ENCODE measurements around the gene ATP1B2.
A peak's percentile ranks its signal among the peaks of the same experiment; 100 is the strongest.
"Not testable (repeated sequence)": the region's sequence is repeated elsewhere in the genome, so short reads cannot be mapped to it uniquely, and the experiment has no call there.

The ATP1B2 gene, protein sequence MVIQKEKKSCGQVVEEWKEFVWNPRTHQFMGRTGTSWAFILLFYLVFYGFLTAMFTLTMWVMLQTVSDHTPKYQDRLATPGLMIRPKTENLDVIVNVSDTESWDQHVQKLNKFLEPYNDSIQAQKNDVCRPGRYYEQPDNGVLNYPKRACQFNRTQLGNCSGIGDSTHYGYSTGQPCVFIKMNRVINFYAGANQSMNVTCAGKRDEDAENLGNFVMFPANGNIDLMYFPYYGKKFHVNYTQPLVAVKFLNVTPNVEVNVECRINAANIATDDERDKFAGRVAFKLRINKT

DNA sequence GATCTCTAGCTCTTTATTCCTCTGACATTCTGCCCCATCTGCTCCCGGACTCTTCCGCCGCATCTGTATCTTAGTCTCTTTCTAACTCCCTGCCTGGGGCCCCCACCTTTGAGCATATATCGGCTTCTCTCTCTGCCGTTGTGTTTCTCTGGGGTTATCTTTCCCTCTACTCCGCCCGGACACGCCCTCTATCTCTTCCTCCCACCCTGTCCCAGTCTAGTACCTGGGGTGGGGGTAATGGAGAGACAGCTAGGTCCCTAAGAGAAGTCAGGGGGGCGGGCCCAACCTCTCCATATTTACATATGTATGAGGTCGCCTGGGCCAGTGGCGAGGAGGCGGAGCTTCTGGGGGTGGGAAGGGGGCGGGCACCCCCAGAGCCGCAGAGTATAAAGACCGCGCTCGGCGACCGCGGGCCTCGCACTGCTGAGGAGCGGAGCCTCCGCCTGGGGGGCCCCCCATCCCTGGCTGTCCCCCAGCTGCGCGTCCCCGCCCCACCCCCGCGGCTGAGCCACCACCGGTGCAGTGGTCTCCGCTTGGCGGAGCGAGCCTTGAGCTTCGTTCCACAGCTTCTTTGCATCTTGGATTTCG is at the start of gene ATP1B2:
TSS of gene ATP1B2 (plus strand) at position 418 of the 588 bp plus-strand sequence. CDS start 593 bp downstream, outside the sequence.
- DNase-seq = peak in 1 of 2 experiments; percentile 26

DNA sequence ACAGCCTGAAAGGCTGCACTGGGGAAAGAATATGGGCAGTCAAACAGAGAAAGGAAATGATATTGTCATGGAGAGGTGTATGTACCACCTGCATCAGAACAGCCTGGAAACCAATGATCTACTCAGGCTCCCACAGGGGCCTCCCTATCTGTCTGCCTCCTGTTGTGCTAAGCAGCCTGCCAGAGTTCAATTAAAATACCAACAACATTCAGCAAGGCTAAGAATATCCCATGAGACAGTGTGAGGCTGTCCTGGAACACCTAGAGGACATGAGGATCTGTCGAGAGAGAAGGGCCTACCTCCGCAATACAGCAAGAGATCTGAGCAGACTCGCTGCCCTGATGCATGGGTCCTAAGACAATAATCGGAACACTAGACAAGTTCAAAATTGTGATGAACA is 44.4 kb upstream of the ATP1B2 start:
- no peak for DNase-seq

DNA sequence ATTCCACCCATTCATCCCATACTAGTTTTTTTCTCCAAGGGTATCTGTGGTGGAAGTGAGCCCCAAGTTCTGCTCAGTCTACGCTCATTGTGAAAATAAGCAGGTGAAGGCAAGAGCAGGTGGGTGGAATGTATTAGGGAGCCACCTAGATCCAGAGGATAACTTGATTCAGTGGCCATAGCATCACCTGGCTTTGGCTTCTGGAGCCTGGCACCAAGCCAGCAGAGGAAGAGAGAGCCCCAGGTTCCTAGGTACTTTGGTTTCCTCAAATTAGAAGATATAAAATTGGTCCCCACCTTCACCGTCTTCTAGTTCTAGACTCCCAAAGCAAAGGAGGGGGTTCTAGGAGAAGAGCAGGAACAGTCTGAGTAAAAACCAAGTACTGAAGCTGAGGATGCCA is 40.1 kb upstream of the ATP1B2 start:
- DNase-seq = no peak

DNA sequence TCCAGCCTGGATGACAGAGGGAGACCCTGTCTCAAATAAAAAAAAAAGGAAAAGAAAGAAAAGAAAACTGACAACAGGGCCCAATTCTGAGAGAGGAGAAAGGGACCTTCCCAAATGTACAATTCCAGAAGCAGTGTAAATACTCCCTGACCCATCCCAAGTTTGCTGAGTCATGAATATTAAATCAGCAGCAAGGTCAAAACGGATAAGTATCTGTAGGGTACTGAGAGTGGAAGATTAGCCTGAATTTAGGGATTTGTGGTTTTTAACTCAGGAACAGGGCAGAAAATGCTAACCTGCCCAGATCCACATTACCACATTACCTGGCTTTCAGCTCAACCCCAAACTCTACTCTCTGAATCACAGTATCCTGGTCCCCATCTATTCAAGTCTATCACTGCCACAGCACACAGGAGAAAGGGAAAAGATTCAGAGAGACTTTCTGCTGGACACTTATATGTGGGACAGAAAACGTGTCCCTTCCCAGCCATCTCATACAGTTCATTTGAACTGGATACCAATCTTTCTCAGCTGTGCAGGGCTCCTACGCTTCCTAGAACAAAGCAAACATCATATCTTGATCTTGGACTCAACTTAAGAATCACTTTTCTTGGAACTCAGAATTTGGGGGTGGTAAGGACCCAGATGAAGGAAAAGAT is 39.0 kb upstream of the ATP1B2 start:
- DNase-seq = no peak

DNA sequence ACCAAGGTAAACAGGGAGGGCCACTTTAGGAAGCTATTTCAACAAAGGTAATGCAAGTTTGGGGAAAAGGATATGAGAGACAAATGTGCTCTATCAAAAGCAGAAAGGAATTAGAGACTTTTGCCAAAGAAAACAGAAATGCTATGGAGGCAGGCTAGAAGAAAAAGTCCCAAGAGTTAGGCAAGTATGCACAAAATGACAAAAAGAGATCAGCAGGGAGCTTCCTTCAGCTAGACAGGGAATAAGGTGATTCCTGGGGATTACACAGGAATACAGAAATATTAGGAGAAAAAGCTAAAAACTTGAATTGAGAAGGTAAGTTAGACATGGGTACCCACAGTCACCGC is 38.5 kb upstream of the ATP1B2 start:
- DNase-seq = no peak

DNA sequence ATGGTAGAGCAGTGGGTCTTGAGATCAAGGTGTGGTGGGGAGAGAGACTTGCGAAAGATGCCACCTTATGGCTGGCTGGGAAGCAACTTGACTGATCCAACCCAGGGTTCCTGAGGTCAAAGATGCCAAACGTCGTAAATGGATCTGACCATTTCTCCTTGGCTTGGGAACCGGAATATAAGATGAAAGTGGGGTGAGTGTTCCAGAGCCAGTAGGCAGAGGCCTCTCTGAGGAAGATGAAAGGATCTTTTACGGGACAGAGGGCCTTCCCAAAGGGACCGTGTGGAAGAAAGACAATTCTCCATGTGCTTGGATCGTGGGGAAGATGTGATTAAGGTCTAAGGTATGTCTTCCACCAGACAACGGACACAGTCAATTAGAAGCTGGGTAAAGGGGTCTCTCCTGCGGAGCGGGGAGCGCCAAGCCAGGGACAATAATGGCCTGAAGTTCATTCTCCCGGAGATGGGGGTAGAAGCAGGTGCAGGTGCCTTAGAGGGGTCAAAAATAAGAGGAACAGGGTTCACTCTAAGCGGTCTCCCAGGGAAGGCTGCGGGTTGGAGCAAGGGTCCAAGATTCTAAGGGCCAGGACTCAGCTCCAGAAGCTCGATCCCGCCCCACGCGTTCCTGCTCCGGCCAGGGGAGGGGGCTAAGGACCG is 36.8 kb upstream of the ATP1B2 start:
- no peak for DNase-seq

DNA sequence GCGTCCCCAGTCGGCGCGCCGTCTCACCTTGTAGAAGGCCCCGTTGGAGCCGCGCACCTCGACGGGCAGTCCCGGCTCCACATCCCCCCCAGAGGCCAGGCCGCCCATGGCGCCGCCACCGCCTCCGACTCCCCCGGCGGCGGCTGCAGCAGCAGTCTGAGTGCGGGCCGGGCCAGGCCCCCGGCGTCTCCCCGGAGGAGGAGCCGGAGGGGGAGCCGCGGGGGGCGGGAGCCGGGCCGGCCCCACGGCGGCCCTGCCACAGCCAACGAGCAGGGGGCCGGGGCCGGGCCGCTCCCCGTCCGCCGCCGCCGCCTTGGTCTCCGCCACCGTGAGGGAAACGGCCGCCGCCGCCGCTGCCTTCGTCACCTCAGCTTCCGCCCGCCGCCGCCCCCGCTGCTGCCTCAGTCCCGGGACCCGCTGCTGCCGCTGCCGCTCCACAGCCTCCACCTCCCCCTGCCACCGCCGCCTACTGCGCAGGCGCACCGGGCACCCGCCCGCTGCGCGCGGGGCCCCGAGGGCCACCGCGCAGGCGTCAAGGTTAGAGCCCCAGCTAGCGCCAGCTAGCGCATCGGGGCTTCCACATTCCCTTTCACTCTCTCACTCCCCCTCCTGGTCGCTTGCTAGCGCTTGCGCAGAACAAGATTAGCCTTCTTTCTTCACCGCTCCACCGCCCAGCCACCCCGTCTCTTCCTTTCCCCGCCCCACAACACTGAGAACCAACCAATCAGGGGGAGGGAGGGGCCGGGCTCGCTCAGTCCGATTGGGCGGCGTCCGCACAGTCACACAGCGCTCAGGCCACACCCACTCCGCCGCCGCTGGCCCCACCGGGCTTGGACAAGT is 36.1 kb upstream of the ATP1B2 start, which contains the start of gene FXR2:
TSS of gene FXR2 (minus strand) at position 473 of the 840 bp plus-strand sequence. CDS start at position 108, 365 bp downstream.
- DNase-seq = peak; percentile 99

DNA sequence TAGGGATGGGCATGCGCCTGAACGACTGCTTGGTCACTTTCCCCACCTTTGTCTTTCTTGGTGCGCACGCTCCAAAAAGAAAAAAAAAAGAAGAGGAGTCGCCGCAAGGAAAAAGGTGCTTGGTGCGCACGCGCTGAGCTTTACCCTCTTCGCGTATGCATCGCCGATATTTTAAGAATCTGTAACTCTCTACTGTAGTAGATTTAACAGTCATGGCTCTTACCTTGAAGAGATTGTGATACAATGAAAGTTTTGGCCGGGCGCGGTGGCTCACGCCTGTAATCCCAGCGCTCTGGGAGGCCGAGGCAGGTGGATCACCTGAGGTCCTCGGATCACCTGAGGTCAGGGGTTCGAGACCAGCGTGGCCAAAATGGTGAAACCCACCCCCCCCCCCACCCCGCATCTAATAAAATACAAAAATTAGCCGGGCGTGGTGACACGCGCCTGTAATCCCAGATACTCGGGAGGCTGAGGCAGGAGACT is 35.4 kb upstream of the ATP1B2 start:
- no peak for DNase-seq

DNA sequence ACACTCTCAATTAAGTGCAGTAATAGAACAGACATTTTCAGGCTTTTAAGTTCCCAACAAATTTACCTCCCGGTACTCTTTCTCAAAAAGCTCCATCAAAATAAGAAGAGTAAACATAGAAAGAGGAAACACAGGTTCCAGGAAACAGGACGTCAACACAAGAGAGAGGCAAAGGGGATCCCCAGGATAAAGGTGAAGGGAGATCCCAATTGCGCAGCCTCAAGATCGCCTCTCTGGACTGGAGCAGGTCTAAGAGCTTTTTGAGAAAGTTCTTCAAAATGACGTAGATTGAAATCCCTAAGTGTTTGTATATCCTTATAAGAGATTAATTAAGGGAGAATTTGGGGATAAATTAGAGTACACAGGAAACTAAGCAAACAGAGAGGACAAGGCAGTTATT is 32.1 kb upstream of the ATP1B2 start:
- no peak for DNase-seq

DNA sequence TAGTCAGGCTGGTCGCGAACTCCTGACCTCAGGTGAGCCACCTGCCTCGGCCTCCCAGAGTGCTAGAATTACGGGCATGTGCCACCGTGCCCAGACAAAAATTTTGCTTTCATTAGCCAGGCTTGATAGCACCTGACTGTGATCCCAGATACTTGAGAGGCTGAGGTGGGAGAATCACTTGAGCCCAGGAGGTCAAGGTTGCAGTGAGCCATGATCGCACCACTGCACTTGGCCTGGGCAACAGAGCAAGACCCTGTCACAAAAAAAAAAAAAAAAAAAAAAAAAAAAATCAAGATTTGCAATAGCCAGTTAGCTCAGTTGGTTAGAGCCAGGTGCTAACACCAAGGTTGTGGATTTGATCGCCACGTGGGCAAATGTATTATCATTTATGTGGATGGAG is 29.9 kb upstream of the ATP1B2 start:
- DNase-seq = no peak

DNA sequence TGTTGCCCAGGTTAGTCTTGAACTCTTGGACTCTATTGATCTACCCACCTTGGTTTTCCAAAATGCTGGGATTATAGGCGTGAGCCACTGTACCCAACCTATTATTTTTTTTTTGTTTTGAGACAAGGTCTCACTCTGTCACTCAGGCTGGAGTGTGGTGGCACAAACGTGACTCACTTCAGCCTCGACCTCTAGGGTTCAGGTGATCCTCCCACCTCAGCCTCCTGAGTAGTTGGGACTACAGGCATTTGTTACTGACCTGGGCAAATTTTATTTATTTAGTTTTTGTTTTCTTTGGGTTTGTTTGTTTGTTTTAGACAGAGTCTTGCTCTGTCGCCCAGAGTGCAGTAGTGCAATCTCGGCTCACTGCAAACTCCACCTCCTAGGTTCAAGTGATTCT is 27.1 kb upstream of the ATP1B2 start:
- DNase-seq = no peak

DNA sequence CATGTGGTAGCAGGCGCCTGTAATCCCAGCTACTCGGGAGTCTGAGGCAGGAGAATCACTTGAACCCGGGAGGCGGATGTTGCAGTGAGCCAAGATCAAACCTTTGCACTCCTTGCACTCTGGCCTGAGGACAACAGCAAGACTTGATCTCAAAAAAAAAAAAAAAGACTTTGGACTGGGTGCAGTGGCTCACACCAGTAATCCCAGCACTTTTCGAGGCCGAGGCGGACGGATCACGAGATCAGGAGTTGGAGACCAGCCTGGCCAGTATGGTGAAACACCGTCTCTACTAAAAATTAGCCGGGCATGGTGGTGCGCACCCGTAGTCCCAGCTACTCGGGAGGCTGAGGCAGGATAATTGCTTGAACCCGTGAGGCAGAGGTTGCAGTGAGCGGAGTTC is 25.0 kb upstream of the ATP1B2 start:
- not testable (repeated sequence) for DNase-seq

DNA sequence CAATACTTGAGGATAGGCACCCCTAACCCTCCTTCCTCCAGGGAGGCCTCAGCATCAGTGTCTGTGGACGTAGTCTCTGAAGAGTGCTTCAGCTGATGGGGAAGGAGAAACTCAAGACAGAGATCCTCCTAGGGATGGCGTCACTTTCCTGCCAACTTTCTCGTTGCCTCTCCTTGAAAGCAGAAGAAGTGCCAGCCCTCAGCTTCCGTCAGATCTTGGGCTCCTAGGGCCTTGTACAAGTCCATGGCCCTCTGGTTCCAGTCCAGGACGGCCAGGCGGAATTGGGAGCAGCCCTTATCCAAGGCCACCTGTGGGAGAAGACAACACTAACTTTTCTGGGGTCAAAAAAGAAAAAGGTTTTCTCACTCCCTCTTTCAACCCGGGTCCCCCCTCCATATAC is 24.4 kb upstream of the ATP1B2 start:
- no peak for DNase-seq

DNA sequence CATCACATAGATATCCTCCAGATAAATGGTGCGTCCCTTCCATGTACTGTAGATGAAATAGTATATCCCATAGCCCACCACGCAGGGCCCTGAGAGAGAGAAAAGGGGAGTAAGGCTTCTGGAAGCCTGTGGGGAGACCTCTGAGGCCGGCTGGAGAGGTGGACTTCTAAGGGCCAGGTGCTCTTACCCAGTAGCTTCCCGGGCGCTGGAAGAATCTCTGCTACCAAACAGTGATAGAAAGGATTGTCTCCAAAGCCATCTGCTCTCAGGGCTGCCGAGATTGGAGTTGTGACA is 23.8 kb upstream of the ATP1B2 start:
- DNase-seq = no peak

DNA sequence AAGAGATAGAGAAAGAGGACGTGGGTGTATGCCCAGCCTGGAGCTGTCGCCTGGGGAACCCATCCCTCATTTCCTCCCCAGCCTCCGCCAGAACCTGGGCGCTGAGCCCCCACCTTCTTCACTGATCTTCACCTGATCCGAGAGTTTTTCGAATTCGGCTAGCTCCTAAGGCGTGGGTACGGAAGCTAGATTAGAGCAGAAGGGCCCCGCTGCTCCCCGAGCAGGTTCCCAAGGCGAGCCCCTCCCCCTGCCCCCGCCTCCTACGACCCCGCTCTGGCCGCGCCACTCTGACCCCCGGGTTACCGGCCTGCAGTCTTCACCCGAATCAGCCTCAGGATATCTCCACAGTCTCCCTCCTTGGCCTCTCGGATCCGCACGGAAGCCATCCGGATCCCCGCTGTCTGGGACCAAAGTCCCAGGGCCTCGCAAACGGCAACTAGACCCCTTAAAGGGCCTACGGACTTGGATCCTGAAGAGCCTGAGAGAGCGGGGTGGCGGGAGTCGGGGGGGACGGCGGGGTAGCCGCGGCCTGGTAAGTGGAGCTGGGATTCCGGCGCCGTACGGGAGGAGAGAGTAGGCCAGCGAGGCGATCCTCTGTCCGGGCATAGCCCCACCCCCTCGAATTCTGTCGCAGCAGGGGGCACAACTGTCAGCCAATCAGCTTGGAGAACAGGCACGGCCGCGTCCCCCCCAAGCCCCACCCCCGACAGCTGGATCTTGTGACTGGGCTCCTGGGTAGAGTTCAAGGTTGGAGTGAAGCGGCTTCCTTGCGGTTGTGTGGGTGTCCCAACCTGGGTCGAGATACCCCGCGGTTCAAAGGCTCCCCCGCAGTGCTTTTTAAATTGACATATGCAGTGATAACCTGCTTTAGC is 23.2 kb upstream of the ATP1B2 start, which contains the start of gene SAT2:
TSS of gene SAT2 (minus strand) at position 572 of the 872 bp plus-strand sequence. CDS start at position 386, 186 bp downstream.
- peak; percentile 82 to 91 for DNase-seq

DNA sequence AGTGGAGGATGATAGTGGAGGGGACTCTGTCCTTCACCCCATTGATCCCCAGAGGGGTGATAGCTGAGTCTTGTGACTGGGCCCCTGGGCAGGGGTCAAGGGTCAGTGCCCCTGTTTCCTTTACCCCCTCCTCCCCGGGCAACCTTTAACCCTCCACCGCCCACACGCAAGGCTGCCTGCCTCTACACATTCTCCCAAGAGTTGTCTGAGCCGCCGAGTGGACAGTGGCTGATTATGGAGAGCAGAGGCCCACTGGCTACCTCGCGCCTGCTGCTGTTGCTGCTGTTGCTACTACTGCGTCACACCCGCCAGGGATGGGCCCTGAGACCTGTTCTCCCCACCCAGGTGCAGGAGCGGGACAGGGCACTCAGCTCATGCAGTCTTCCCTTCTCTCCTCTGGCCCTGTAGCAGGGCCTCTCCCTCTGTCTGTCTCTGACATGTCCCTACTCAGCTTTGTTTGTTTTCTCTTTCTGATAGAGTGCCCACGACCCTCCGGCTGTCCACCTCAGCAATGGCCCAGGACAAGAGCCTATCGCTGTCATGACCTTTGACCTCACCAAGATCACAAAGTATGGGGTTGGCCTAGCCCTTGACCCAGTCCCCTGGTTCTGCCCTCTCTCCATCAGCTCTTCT is 20.7 kb upstream of the ATP1B2 start, which contains the start of gene SHBG:
TSS of gene SHBG (plus strand) at position 197 of the 633 bp plus-strand sequence. CDS start at position 235, 38 bp downstream.
- DNase-seq = no peak

DNA sequence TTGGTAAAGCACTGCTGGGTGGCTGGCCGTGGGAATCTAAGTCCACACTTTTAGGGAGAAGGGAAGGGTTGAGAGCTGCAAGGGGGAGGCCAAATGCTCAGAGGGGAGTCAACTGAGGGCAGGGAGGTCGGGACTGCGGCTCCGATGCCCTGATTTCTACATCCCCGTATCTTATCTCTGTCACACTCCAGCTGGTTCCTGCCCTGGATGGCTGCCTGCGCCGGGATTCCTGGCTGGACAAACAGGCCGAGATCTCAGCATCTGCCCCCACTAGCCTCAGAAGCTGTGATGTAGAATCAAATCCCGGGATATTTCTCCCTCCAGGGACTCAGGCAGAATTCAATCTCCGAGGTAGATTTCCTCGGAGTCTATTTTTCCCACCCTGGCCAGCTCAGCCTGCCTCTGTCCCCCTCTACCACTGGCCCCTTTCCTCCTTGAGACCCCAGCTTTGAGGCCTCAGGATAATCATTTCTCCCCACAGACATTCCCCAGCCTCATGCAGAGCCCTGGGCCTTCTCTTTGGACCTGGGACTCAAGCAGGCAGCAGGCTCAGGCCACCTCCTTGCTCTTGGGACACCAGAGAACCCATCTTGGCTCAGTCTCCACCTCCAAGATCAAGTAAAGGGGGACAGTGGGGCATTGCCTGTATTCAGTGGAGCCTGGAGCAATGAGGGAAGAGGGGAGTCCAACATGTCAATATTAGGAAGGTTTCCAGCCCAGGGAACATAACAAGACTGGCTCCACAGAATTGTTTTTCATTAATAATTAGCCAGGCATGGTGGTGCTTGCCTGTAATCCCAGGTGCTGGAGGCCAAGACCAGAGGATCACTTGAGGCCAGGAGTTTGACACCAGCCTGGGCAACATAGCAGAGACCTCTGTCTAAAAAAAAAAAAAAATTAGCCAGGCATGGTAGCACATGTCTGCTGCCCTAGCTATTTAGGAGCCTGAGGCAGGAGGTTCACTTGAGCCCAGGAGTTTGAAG is 19.0 kb upstream of the ATP1B2 start:
- DNase-seq = no peak

DNA sequence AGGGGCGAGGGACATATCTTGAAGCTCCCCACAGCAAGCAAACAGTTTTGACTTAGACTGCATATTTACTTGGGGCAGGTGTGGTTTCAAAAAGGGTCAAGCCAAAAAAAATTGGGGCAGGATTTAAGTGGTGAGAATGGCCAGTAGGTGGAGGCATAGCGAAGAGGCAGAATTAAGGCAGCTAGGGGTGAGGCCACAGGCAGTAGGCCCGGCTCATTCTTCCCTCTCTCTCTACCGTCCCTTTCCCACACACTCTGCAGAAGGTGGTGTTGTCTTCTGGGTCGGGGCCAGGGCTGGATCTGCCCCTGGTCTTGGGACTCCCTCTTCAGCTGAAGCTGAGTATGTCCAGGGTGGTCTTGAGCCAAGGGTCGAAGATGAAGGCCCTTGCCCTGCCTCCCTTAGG is 18.2 kb upstream of the ATP1B2 start:
- DNase-seq = peak in 1 of 2 experiments; percentile 16

DNA sequence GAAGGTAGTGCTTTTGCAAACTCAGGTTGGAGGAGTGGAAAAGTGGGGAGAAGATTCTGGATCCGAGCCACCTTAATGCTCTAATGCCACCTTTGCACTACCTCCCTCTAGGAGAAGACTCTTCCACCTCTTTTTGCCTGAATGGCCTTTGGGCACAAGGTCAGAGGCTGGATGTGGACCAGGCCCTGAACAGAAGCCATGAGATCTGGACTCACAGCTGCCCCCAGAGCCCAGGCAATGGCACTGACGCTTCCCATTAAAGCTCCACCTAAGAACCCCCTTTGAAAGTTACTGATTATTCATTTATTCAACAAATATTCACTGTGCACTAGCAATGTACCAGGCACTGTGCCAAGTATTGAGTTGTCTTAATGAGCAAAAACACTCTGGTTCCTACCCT is 17.6 kb upstream of the ATP1B2 start:
- DNase-seq = no peak

DNA sequence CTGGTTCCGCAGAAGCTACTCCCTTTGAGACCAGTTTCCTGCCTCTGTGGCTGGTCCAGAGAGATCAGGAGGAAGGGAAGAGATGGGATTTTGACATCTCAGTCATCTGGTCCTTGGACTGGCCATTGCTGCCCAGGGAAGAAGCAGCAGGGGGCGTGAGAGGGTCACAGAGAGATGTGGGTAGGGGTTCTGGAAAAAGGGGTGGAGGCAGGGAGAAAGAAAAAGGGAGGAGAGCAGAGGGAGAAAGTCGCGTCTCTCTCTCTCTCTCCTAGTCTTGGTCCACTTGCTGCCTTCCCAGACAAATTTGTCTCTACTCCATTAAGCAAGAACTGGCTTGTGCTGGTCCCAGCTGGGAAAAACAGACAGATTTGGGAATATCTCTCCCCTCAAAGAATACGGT is 16.3 kb upstream of the ATP1B2 start:
- DNase-seq = peak; percentile 29 to 41
